ENCODE measurements around the gene DLG5.

DNA sequence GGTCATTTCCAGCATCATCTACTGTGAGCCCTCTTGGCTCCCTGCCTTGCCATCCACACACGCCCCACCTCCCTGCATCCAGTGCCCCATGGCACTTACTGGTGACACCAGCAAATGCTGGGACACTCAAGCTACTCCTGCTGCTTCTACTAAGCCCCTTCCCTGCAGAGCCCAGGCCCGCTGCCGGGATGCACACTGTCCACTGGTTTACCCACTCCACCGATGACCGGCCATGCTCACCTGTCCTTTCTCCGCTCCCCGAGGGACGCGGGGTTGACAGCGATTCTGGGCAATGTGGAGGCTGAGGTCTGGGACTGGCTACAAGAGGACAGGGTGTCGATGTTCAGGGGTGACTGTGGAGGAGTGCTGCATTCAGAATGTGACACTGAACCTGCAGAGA lies 110.2 kb downstream of the DLG5 start:
- TF ChIP-seq, protein P1, sequence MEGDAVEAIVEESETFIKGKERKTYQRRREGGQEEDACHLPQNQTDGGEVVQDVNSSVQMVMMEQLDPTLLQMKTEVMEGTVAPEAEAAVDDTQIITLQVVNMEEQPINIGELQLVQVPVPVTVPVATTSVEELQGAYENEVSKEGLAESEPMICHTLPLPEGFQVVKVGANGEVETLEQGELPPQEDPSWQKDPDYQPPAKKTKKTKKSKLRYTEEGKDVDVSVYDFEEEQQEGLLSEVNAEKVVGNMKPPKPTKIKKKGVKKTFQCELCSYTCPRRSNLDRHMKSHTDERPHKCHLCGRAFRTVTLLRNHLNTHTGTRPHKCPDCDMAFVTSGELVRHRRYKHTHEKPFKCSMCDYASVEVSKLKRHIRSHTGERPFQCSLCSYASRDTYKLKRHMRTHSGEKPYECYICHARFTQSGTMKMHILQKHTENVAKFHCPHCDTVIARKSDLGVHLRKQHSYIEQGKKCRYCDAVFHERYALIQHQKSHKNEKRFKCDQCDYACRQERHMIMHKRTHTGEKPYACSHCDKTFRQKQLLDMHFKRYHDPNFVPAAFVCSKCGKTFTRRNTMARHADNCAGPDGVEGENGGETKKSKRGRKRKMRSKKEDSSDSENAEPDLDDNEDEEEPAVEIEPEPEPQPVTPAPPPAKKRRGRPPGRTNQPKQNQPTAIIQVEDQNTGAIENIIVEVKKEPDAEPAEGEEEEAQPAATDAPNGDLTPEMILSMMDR (IDR thresholded peaks at IDR 0.05): no peak
- TF ChIP-seq POLR2A (IDR thresholded peaks at IDR 0.05) (no peak), POLR2AphosphoS5 (IDR thresholded peaks at IDR 0.05) (no peak)

Measured in gastroesophageal sphincter (tissue), 3 donors.